A549 (cell line): Measurements from ENCODE around the gene IGSF23. TPM values are rescaled to one million over a fixed set of nuclear protein-coding genes. Genes with fewer than 3 reads are reported as not detected.

Experiments
- ATAC-seq, 2 experiments: fragments of 200-7000 bp in 1 of 2; fragments of >200 bp in 1 of 2; cut with Nextera tagmentation in 1 of 2; cut with Tn5 transposase in 1 of 2; 3 replicates each; pipeline versions ENCODE4 v1.8.0 to v1.9.1; 2018 to 2020; ENCODE audit warnings: mild to moderate bottlenecking in 1 of 2, moderate library complexity in 1 of 2
- CTCF ChIA-PET: fragments of 300-600 bp; sonication (Branson Sonifier 250); formaldehyde crosslinking; extraction: SDS; loops from one replicate; lab custom pipeline; 2021; ENCODE audit warnings: antibody characterized with exemption, inconsistent platforms; lab: Yijun Ruan, JAX
- POLR2A ChIA-PET: fragments of 350-600 bp; formaldehyde crosslinking; extraction: SDS; loops from one replicate; lab custom pipeline; 2021; ENCODE audit warnings: antibody characterized with exemption, inconsistent platforms; lab: Yijun Ruan, JAX
- DNase-seq, 2 experiments: peaks; one replicate each; pipeline versions ENCODE4 v3.0.0 to v3.0.0-alpha.2; 2011 to 2016; ENCODE audit warnings: low read depth in 1 of 2, low spot score in 1 of 2
- FAIRE-seq: peaks from 2 replicates; lab custom pipeline; 2011; peaks lifted over from hg19 to GRCh38; lab: Jason Lieb, UNC
- H3K27ac ChIP-seq, 2 experiments: fragments of >200 bp; sonication (Bioruptor Twin); formaldehyde crosslinking; 3 replicates each; pipeline ENCODE4 v1.5.1; 2016 to 2017
- H3K4me1 ChIP-seq: fragments of >200 bp; sonication (Bioruptor Twin); formaldehyde crosslinking; 3 replicates; pipeline ENCODE4 v1.6.1; 2016
- H3K4me2 ChIP-seq: fragments of >200 bp; sonication (Bioruptor Twin); formaldehyde crosslinking; 3 replicates; pipeline ENCODE4 v1.6.1; 2016
- H3K4me3 ChIP-seq: fragments of >200 bp; sonication (Bioruptor Twin); formaldehyde crosslinking; 3 replicates; pipeline ENCODE4 v1.5.1; 2016
- H3K9me3 ChIP-seq: fragments of >200 bp; sonication (Bioruptor Twin); formaldehyde crosslinking; 3 replicates; pipeline ENCODE4 v1.6.1; 2016
- BHLHE40 ChIP-seq: IDR thresholded peaks from 2 replicates; pipeline ENCODE4 v1.6.1; 2012; ENCODE audit warnings: low read depth, low read length, inconsistent platforms
- CBX2 ChIP-seq: fragments of 200-600 bp; sonication (generic); IDR thresholded peaks from 2 replicates; pipeline ENCODE4 v1.6.1; 2016; ENCODE audit warnings: low read depth, mild to moderate bottlenecking, borderline replicate concordance
- CHD2 ChIP-seq: fragments of 150-350 bp; IDR thresholded peaks from 2 replicates; pipeline ENCODE4 v1.6.1; 2014; ENCODE audit warnings: low read length; ENCODE audit not compliant: partially characterized antibody
- ELK1 ChIP-seq: fragments of 150-350 bp; IDR thresholded peaks from 2 replicates; pipeline ENCODE4 v1.6.1; 2014; ENCODE audit warnings: low read depth, mild to moderate bottlenecking, low read length
- EP300 ChIP-seq, 2 experiments: fragments of >200 bp; sonication (Bioruptor Twin); formaldehyde crosslinking; IDR thresholded peaks; 2 replicates in 1 of 2; 3 replicates in 1 of 2; pipeline ENCODE4 v1.6.1; 2016 to 2017
- ESRRA ChIP-seq: fragments of 150-350 bp; IDR thresholded peaks from 2 replicates; pipeline ENCODE4 v1.6.1; 2014; ENCODE audit warnings: mild to moderate bottlenecking, low read length, borderline replicate concordance
- FOSL2 ChIP-seq, 2 experiments: fragments of 450-650 bp in 1 of 2; fragments of >200 bp in 1 of 2; sonication (Bioruptor Twin) in 1 of 2; formaldehyde crosslinking; IDR thresholded peaks; 2 replicates each; pipeline versions ENCODE4 v1.5.0 to v1.6.1; 2016 to 2020; ENCODE audit warnings: mild to moderate bottlenecking in 1 of 2, moderate library complexity in 1 of 2
- GATA3 ChIP-seq: IDR thresholded peaks from 2 replicates; pipeline ENCODE4 v1.6.1; 2012; ENCODE audit warnings: borderline replicate concordance
- HEYL ChIP-seq: fragments of 250-450 bp; sonication (Bioruptor Pico); IDR thresholded peaks from 2 replicates; pipeline ENCODE4 v1.8.0; 2021; ENCODE audit warnings: mild to moderate bottlenecking, moderate library complexity
- HOXB13 ChIP-seq: fragments of 250-450 bp; sonication (Bioruptor Pico); IDR thresholded peaks from 2 replicates; pipeline ENCODE4 v1.5.0; 2020; ENCODE audit warnings: low read depth, mild to moderate bottlenecking, moderate library complexity
- JUN ChIP-seq, 2 experiments: fragments of >200 bp; sonication (Bioruptor Twin); formaldehyde crosslinking; IDR thresholded peaks; 2 replicates in 1 of 2; 3 replicates in 1 of 2; pipeline ENCODE4 v1.6.1; 2016 to 2017
- JUNB ChIP-seq: fragments of >200 bp; sonication (Bioruptor Twin); formaldehyde crosslinking; IDR thresholded peaks from 2 replicates; pipeline ENCODE4 v1.6.1; 2016
- MAFK ChIP-seq: fragments of 450-650 bp; IDR thresholded peaks from 2 replicates; pipeline ENCODE4 v1.6.1; 2014; ENCODE audit not compliant: partially characterized antibody
- MAZ ChIP-seq: fragments of 150-350 bp; IDR thresholded peaks from 2 replicates; pipeline ENCODE4 v1.6.1; 2014; ENCODE audit warnings: antibody characterized with exemption, low read depth, low read length, borderline replicate concordance
- NR3C1 ChIP-seq: fragments of >200 bp; sonication (Bioruptor Twin); formaldehyde crosslinking; IDR thresholded peaks from 3 replicates; pipeline ENCODE4 v1.6.1; 2017
- RARB ChIP-seq: fragments of 250-450 bp; sonication (Bioruptor Pico); IDR thresholded peaks from 2 replicates; pipeline ENCODE4 v1.8.0; 2021; ENCODE audit warnings: mild to moderate bottlenecking, moderate library complexity
- RCOR1 ChIP-seq: fragments of 150-350 bp; IDR thresholded peaks from 2 replicates; pipeline ENCODE4 v1.6.1; 2014; ENCODE audit warnings: antibody characterized with exemption, low read length, low read depth
- RNF2 ChIP-seq: fragments of 200-600 bp; sonication (generic); IDR thresholded peaks from 2 replicates; pipeline ENCODE4 v1.6.1; 2016; ENCODE audit warnings: low read depth, mild to moderate bottlenecking, antibody characterized with exemption, moderate library complexity, borderline replicate concordance
- SMC3 ChIP-seq: fragments of >200 bp; sonication (Bioruptor Twin); formaldehyde crosslinking; IDR thresholded peaks from 3 replicates; pipeline ENCODE4 v1.6.1; 2018; ENCODE audit warnings: inconsistent platforms
- SREBF2 ChIP-seq: fragments of 450-650 bp; IDR thresholded peaks from 2 replicates; pipeline ENCODE4 v1.6.1; 2014; ENCODE audit warnings: mild to moderate bottlenecking, moderate library complexity
- TFCP2L1 ChIP-seq: fragments of 250-450 bp; sonication (Bioruptor Pico); IDR thresholded peaks from 2 replicates; pipeline ENCODE4 v1.5.0; 2021; ENCODE audit warnings: mild to moderate bottlenecking
- TP53 ChIP-seq: fragments of 250-450 bp; sonication (Bioruptor Pico); IDR thresholded peaks from 2 replicates; pipeline ENCODE4 v1.5.0; 2021; ENCODE audit warnings: mild to moderate bottlenecking, moderate library complexity
- ZNF302 ChIP-seq: fragments of 250-450 bp; sonication (Bioruptor Pico); IDR thresholded peaks from 2 replicates; pipeline ENCODE4 v1.9.0; 2021; ENCODE audit warnings: inconsistent platforms, mild to moderate bottlenecking, moderate library complexity
- ZSCAN20 ChIP-seq: fragments of 250-450 bp; sonication (Bioruptor Pico); IDR thresholded peaks from 2 replicates; pipeline ENCODE4 v1.8.0; 2022; ENCODE audit warnings: mild to moderate bottlenecking, moderate library complexity
- WGBS: methylation state at CpG from one replicate; pipeline ENCODE4 v1.1.6; 2017; ENCODE audit errors: missing lambda C conversion rate; 5-methylcytosine and 5-hydroxymethylcytosine counted together
- polyA plus RNA-seq, 4 experiments: library from polyadenylated mRNA; depleted of rRNA in 3 of 4; stranded (reverse); fragments of >200 nt; fragmentation: RNase III in 1 of 4; extraction: RNeasy Plus Mini Kit Qiagen cat#74134 plus additional on column Dnase treatment in 1 of 4; gene quantifications; 2 replicates in 3 of 4; 3 replicates in 1 of 4; pipeline ENCODE4 v1.2.3, GENCODE V29; 2011 to 2017
- TF ChIP-seq, protein P1 (sequence below): fragments of 450-650 bp; IDR thresholded peaks from 2 replicates; pipeline ENCODE4 v1.6.1; 2014; ENCODE audit warnings: antibody characterized with exemption
- TF ChIP-seq, protein P2 (sequence below): IDR thresholded peaks from 2 replicates; pipeline ENCODE4 v1.6.1; 2012

Gene IGSF23
- polyA plus RNA-seq, 2 of the 4 experiments (the other 2 are of a cell fraction): 0.14 to 0.35 TPM

DNA sequence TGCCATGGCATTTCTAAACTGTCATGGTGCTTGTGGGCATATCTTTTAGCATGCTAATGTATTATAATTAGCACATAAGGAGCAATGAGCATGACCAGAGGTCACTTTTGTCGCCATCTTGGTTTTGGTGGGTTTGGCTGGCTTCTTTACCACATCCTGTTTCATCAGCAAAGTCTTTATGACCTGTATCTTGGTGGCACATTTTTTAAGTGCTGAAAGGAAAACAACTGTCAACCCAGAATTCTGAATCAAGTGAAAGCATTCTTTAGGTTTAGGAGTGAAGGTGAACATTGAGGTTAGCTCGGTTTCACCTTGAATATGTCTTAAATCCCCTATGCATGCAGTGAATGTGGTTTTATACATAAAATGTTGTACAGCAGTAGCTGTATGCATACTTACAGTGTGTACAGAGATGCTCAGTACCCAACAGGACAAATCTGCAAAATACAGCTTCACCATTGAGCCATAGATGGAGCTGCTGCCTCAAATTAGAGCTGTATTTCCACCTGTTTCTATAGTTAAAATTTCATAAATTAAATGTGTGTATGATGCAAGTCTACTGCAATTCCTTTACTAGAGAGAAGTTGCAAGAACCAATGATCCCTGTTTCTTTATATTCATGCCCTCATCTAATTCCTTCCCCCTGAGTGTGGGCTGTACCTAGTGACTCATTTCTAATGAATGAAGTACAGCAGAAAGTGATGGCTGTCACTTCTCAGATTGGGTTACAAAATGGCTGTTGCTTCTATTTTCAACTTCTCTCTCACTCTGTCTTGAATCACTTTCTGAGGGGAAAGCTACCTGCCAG, 25.2 kb upstream of the IGSF23 start (continued):
- TF ChIP-seq TFCP2L1 (CRISPR knock-in tag): no peak
- TF ChIP-seq, protein P1, sequence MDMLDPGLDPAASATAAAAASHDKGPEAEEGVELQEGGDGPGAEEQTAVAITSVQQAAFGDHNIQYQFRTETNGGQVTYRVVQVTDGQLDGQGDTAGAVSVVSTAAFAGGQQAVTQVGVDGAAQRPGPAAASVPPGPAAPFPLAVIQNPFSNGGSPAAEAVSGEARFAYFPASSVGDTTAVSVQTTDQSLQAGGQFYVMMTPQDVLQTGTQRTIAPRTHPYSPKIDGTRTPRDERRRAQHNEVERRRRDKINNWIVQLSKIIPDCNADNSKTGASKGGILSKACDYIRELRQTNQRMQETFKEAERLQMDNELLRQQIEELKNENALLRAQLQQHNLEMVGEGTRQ: no peak
- TF ChIP-seq ZSCAN20 (CRISPR knock-in tag): no peak
- TF ChIP-seq RCOR1: no peak
- TF ChIP-seq SREBF2: no peak
- TF ChIP-seq MAZ: no peak
- TF ChIP-seq CBX2: no peak
- TF ChIP-seq, protein P2, sequence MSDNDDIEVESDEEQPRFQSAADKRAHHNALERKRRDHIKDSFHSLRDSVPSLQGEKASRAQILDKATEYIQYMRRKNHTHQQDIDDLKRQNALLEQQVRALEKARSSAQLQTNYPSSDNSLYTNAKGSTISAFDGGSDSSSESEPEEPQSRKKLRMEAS: peak; percentile 66
- TF ChIP-seq ELK1: no peak
- TF ChIP-seq NR3C1: no peak
- peak; percentile 90 for TF ChIP-seq FOSL2 (IDR thresholded peaks at IDR 0.05)
- TF ChIP-seq FOSL2 (CRISPR knock-in tag; IDR thresholded peaks at IDR 0.05): peak; percentile 92
- no peak for TF ChIP-seq HEYL (CRISPR knock-in tag)
- TF ChIP-seq MAFK: no peak

DNA sequence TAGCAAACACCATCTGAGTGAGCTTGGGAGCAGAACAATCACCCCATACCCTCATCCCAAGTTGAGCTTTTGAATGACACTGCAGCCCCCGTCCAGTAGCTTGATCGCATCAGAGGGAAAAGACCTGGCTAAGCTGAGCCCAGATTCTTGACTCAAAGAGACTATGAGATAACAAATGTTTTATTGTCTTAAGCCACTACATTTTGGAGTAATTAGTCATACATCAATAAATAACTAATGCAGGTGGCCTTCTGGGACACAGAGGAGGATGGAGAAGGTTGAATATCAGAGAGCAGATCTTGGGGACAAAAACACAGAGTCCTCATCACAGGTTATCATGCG, 24.6 kb upstream of the IGSF23 start:
- CTCF ChIA-PET: interaction anchor here (0.5 to 9.1 kb wide), 35 partner anchors 11 to 461 kb away, joined by 3 to 107 read pairs (median 5); partner anchors contain the start of genes BCAM, NECTIN2 and PVR
- TF ChIP-seq JUNB (0 out of 2 replicates have a peak, but pooled peaks have one; percentile 49), EP300 (IDR thresholded peaks at IDR 0.05) (0 out of 5 replicates have a peak, but pooled peaks of 1 of the 2 experiments have one; percentile 5), SMC3 (no peak), TP53 (no peak), ELK1 (no peak), CHD2 (no peak), BHLHE40 (no peak), ZSCAN20 (CRISPR knock-in tag) (no peak), RARB (CRISPR knock-in tag) (no peak), HOXB13 (no peak), ESRRA (no peak), RNF2 (no peak), GATA3 (peak; percentile 75; the same call in 1 of the 2 replicates), ZNF302 (CRISPR knock-in tag) (no peak), JUN (IDR thresholded peaks at IDR 0.05) (0 out of 5 replicates have a peak, but pooled peaks of 1 of the 2 experiments have one; percentile 3)
- TF ChIP-seq, protein P2: peak; percentile 34; the same call in 1 of the 2 replicates
- 0 out of 3 replicates have a peak overlapping the region, but pooled peaks have one; percentile 13 for H3K4me3 ChIP-seq
- ATAC-seq: peak; percentile 48 to 57
- no peak for FAIRE-seq
- H3K9me3 ChIP-seq: no peaks in the 10 kb centered on the region
- WGBS: 8% methylated on average over 3 of the region's 3 CpGs
- H3K4me2 ChIP-seq: peak overlapping the region; percentile 80
- POLR2A ChIA-PET: interaction anchor here (0.5 to 1.8 kb wide), 9 partner anchors 38 to 450 kb away, joined by 3 to 21 read pairs (median 4); partner anchors contain the start of genes CLASRP, NECTIN2, PVR and ZNF180
- DNase-seq: peak in 1 of 2 experiments; percentile 49
- peaks cover 81% of the 10 kb centered on the region for H3K4me1 ChIP-seq
- H3K27ac ChIP-seq: peak overlapping the region; percentile 90 to 94
